ENCODE data around the gene GRID1. TPM values are rescaled to one million over a fixed set of nuclear protein-coding genes. Genes with fewer than 3 reads are reported as not detected.
A peak's percentile ranks its signal among the peaks of the same experiment; 100 is the strongest.

The GRID1 gene
- total RNA-seq, 1 donor from 2014 or later, result 1.4 TPM

GRCh38 chr10:86299562-86299961 lies 67.0 kb downstream of the GRID1 start:
- Histone ChIP-seq H3K27ac (no peak overlapping the region), H3K9me3 (no peaks in the 10 kb centered on the region), H3K4me3 (no peak overlapping the region), H3K27me3 (no peaks in the 10 kb centered on the region), H3K36me3 (no peaks in the 10 kb centered on the region), H3K4me1 (no peaks in the 10 kb centered on the region)
- intact Hi-C loops (cut with DNase I), result no loop called here
- no peak for TF ChIP-seq CTCF (IDR thresholded peaks at IDR 0.05)
- DNase-seq (ENCODE audit: low spot score in 2 of 2), result no peak

- Histone ChIP-seq H3K27me3 (no peaks in the 10 kb centered on the region), H3K36me3 (no peaks in the 10 kb centered on the region), H3K4me3 (no peak overlapping the region), H3K27ac (no peak overlapping the region), H3K9me3 (no peaks in the 10 kb centered on the region), H3K4me1 (no peaks in the 10 kb centered on the region)
- DNase-seq (ENCODE audit: low spot score in 2 of 2), result peak in 1 of 2 donors; percentile 24
- no peak for TF ChIP-seq CTCF (IDR thresholded peaks at IDR 0.05)
- intact Hi-C loops (cut with DNase I), result no loop called here
These were observed 68.0 kb downstream of the GRID1 start for GRCh38 chr10:86298501-86299001.

GRCh38 chr10:86295791-86296190 lies 70.8 kb downstream of the GRID1 start:
- H3K36me3 ChIP-seq, result no peaks in the 10 kb centered on the region
- no peak for TF ChIP-seq CTCF (IDR thresholded peaks at IDR 0.05)
- H3K4me1 ChIP-seq, result no peaks in the 10 kb centered on the region
- no peak overlapping the region for H3K27ac ChIP-seq
- intact Hi-C loops (cut with DNase I), result no loop called here
- H3K27me3 ChIP-seq, result no peaks in the 10 kb centered on the region
- no peak overlapping the region for H3K4me3 ChIP-seq
- H3K9me3 ChIP-seq, result no peaks in the 10 kb centered on the region
- peak in 1 of 2 donors; percentile 48 for DNase-seq (ENCODE audit: low spot score in 2 of 2)

GRCh38 chr10:86295351-86295750 lies 71.2 kb downstream of the GRID1 start:
- Histone ChIP-seq H3K9me3 (no peaks in the 10 kb centered on the region), H3K4me3 (no peak overlapping the region), H3K27ac (no peak overlapping the region), H3K4me1 (no peaks in the 10 kb centered on the region), H3K36me3 (no peaks in the 10 kb centered on the region), H3K27me3 (no peaks in the 10 kb centered on the region)
- intact Hi-C loops (cut with DNase I), result no loop called here
- no peak for DNase-seq (ENCODE audit: low spot score in 2 of 2)
- no peak for TF ChIP-seq CTCF (IDR thresholded peaks at IDR 0.05)

GRCh38 chr10:86294346-86295265 lies 72.0 kb downstream of the GRID1 start:
- intact Hi-C loops (cut with DNase I), result no loop called here
- no peaks in the 10 kb centered on the region for H3K27me3 ChIP-seq
- H3K36me3 ChIP-seq, result no peaks in the 10 kb centered on the region
- H3K4me3 ChIP-seq, result no peak overlapping the region
- no peaks in the 10 kb centered on the region for H3K9me3 ChIP-seq
- H3K27ac ChIP-seq, result no peak overlapping the region
- H3K4me1 ChIP-seq, result no peaks in the 10 kb centered on the region
- peak in 1 of 2 donors; percentile 40 for DNase-seq (ENCODE audit: low spot score in 2 of 2)
- TF ChIP-seq CTCF (IDR thresholded peaks at IDR 0.05), result no peak
